Stimulated activated CD4-positive, alpha-beta T cell treated with anti-CD3 and anti-CD28 coated beads, Interleukin-15, amount 100 ng/mL, for 48 hours (primary cell): Measurements from ENCODE around the gene MVB12B.
"Not testable (repeated sequence)": the region's sequence is repeated elsewhere in the genome, so short reads cannot be mapped to it uniquely, and the experiment has no call there.

Source experiments
- DNase-seq, 2 donors: peaks; one replicate each; pipeline ENCODE4 v3.0.0-alpha.2; 2020; ENCODE audit warnings: low read depth in 2 of 2

MVB12B gene

GRCh38 chr9:126326228-126327005 lies at the start of gene MVB12B:
Gene MVB12B, plus strand, starts transcription at chr9:126326829. Its CDS starts 101 bp downstream, at chr9:126326930.
- peak in 1 of 2 donors; percentile 35 for DNase-seq

GRCh38 chr9:126283799-126284465 lies 42.7 kb upstream of the MVB12B start:
- DNase-seq = no peak

- DNase-seq = not testable (repeated sequence)
Observed at GRCh38 chr9:126285652-126286051, 41.0 kb upstream of the MVB12B start.

GRCh38 chr9:126287166-126287866 lies 39.3 kb upstream of the MVB12B start:
- no peak for DNase-seq

- DNase-seq = no peak
Observed at GRCh38 chr9:126290871-126291270, 35.8 kb upstream of the MVB12B start.

GRCh38 chr9:126291925-126292324 lies 34.7 kb upstream of the MVB12B start:
- no peak for DNase-seq

GRCh38 chr9:126292736-126293521 lies 33.7 kb upstream of the MVB12B start:
- no peak for DNase-seq

GRCh38 chr9:126293522-126293889 lies 33.1 kb upstream of the MVB12B start:
- DNase-seq = no peak

GRCh38 chr9:126294331-126295081 lies 32.1 kb upstream of the MVB12B start:
- no peak for DNase-seq

GRCh38 chr9:126295082-126295477 lies 31.5 kb upstream of the MVB12B start:
- DNase-seq = no peak

- no peak for DNase-seq
Observed at GRCh38 chr9:126295516-126295915, 31.1 kb upstream of the MVB12B start.

GRCh38 chr9:126295936-126296600 lies 30.6 kb upstream of the MVB12B start:
- no peak for DNase-seq

- no peak for DNase-seq
Observed at GRCh38 chr9:126296687-126297086, 29.9 kb upstream of the MVB12B start.

- DNase-seq = no peak
Observed at GRCh38 chr9:126297661-126298060, 29.0 kb upstream of the MVB12B start.

GRCh38 chr9:126298063-126298801 lies 28.4 kb upstream of the MVB12B start:
- no peak for DNase-seq

- no peak for DNase-seq
Observed at GRCh38 chr9:126299706-126300276, 26.8 kb upstream of the MVB12B start.

- DNase-seq = no peak
Observed at GRCh38 chr9:126301196-126301595, 25.4 kb upstream of the MVB12B start.

GRCh38 chr9:126301985-126302603 lies 24.5 kb upstream of the MVB12B start:
- DNase-seq = no peak

GRCh38 chr9:126302730-126303129 lies 23.9 kb upstream of the MVB12B start:
- DNase-seq = no peak
